Neural progenitor cell (in vitro differentiated cells): Measurements from ENCODE around the gene PGM5.
"Not testable (repeated sequence)": the region's sequence is repeated elsewhere in the genome, so short reads cannot be mapped to it uniquely, and the experiment has no call there.

Experiments
- EZH2 ChIP-seq: fragments of 200-600 bp; sonication (generic); IDR thresholded peaks from 2 replicates; pipeline ENCODE4 v1.6.1; 2017; ENCODE audit warnings: antibody characterized with exemption, mild to moderate bottlenecking, moderate library complexity
- TF ChIP-seq, protein P1 (sequence below): fragments of 200-600 bp; sonication (generic); IDR thresholded peaks from 2 replicates; pipeline ENCODE4 v1.5.1; 2017; ENCODE audit warnings: antibody characterized with exemption, mild to moderate bottlenecking

DNA sequence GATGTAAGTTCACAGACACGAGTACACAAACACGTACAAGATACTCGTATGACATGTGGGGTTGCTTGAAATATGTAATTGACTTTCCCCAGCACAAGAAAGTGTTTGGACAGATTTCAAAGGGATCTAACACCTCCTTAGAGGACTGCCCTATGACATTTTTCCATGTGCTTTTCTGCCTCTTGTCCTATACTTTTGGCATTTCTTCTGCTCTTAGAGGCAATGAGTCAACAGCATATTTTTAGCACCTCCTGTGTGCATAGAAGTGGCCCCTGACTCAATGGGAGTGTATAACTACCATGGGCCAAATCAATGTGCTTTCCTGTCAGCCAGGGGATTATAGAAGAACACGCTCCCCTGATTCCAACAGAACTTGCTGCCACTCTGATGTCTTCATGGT lies 4.7 kb upstream of the PGM5 start:
- TF ChIP-seq EZH2: not testable (repeated sequence)
- TF ChIP-seq, protein P1, sequence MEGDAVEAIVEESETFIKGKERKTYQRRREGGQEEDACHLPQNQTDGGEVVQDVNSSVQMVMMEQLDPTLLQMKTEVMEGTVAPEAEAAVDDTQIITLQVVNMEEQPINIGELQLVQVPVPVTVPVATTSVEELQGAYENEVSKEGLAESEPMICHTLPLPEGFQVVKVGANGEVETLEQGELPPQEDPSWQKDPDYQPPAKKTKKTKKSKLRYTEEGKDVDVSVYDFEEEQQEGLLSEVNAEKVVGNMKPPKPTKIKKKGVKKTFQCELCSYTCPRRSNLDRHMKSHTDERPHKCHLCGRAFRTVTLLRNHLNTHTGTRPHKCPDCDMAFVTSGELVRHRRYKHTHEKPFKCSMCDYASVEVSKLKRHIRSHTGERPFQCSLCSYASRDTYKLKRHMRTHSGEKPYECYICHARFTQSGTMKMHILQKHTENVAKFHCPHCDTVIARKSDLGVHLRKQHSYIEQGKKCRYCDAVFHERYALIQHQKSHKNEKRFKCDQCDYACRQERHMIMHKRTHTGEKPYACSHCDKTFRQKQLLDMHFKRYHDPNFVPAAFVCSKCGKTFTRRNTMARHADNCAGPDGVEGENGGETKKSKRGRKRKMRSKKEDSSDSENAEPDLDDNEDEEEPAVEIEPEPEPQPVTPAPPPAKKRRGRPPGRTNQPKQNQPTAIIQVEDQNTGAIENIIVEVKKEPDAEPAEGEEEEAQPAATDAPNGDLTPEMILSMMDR: not testable (repeated sequence)
